ENCODE data around the gene GALNT7. TPM values are rescaled to one million over a fixed set of nuclear protein-coding genes. Genes with fewer than 3 reads are reported as not detected.

Gene GALNT7
- total and polyA plus RNA-seq, 2 of the 13 experiments (the other 11 are each of a cell fraction or from before 2014, with no cell fraction given): 0.08 to 0.13 TPM

DNA sequence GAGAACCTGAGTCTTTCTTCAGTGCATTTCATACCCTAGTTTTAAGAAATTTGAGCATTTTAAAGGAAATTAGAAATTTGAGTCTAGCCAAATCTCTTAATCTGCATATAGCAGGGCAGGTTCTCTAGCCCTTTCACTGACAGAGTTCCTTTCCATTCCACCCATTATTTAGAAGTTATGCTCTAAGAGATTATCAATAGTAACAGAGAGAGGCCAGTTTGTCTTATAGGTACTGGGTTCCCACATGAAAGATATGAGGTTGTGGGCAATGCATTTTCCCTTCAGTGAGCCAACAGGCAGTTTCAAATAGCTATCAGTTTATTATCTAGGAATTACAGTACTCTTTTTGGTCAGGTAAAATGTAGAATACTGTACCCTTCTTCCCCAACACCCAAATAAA is 7.3 kb upstream of the GALNT7 start:
- Histone ChIP-seq H3K4me3 (replicated peaks in 1 of 3; ENCODE audit: insufficient read depth in 1 of 3, low read depth in 2 of 3, low read length in 3 of 3) (no peak overlapping the region), H3K36me3 (replicated peaks in 1 of 2; ENCODE audit: control insufficient read depth in 1 of 2, insufficient read depth in 2 of 2, low read length in 2 of 2) (no peaks in the 10 kb centered on the region), H3K79me2 (ENCODE audit: insufficient read depth, low read length) (no peaks in the 10 kb centered on the region), H4K20me1 (ENCODE audit: insufficient read depth, low read length) (no peaks in the 10 kb centered on the region), H2AFZ (ENCODE audit: low read length) (no peak overlapping the region), H3K4me2 (ENCODE audit: low read depth, low read length) (no peak overlapping the region), H3K27me3 (ENCODE audit: control insufficient read depth in 1 of 2, insufficient read depth in 2 of 2, low read length in 2 of 2) (peaks cover 0 to 4% of the 10 kb centered on the region in 2 experiments; a peak in 1 of 5 replicates), H3K27ac (ENCODE audit: extremely low read length, insufficient read depth, low read length) (no peak overlapping the region), H3K9me3 (ENCODE audit: low read length) (no peaks in the 10 kb centered on the region), H3K4me1 (ENCODE audit: insufficient read depth, low read length) (no peaks in the 10 kb centered on the region), H3K9ac (ENCODE audit: insufficient read depth, low read depth, low read length) (no peak overlapping the region)
- TF ChIP-seq, protein P1, sequence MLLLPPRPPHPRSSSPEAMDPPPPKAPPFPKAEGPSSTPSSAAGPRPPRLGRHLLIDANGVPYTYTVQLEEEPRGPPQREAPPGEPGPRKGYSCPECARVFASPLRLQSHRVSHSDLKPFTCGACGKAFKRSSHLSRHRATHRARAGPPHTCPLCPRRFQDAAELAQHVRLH (CRISPR knock-in tag; IDR thresholded peaks at IDR 0.05; ENCODE audit: borderline replicate concordance, low read depth): no peak
- TF ChIP-seq HOXA3 (CRISPR knock-in tag; IDR thresholded peaks at IDR 0.05): no peak
- TF ChIP-seq MAFG (CRISPR knock-in tag; IDR thresholded peaks at IDR 0.05): no peak
- TF ChIP-seq MIER3 (CRISPR knock-in tag; IDR thresholded peaks at IDR 0.05; ENCODE audit: borderline replicate concordance): no peak
- TF ChIP-seq NONO (IDR thresholded peaks at IDR 0.05): no peak
- TF ChIP-seq NONO (CRISPR knock-in tag; conservative IDR thresholded peaks at IDR 0.05): no peak
- TF ChIP-seq MZF1 (CRISPR knock-in tag; IDR thresholded peaks at IDR 0.05; ENCODE audit: borderline replicate concordance): no peak
- TF ChIP-seq, protein P2, sequence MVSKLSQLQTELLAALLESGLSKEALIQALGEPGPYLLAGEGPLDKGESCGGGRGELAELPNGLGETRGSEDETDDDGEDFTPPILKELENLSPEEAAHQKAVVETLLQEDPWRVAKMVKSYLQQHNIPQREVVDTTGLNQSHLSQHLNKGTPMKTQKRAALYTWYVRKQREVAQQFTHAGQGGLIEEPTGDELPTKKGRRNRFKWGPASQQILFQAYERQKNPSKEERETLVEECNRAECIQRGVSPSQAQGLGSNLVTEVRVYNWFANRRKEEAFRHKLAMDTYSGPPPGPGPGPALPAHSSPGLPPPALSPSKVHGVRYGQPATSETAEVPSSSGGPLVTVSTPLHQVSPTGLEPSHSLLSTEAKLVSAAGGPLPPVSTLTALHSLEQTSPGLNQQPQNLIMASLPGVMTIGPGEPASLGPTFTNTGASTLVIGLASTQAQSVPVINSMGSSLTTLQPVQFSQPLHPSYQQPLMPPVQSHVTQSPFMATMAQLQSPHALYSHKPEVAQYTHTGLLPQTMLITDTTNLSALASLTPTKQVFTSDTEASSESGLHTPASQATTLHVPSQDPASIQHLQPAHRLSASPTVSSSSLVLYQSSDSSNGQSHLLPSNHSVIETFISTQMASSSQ (IDR thresholded peaks at IDR 0.05; ENCODE audit: low read depth): no peak
- TF ChIP-seq, protein P2 (CRISPR knock-in tag; IDR thresholded peaks at IDR 0.05; ENCODE audit: borderline replicate concordance): no peak
- TF ChIP-seq, protein P3, sequence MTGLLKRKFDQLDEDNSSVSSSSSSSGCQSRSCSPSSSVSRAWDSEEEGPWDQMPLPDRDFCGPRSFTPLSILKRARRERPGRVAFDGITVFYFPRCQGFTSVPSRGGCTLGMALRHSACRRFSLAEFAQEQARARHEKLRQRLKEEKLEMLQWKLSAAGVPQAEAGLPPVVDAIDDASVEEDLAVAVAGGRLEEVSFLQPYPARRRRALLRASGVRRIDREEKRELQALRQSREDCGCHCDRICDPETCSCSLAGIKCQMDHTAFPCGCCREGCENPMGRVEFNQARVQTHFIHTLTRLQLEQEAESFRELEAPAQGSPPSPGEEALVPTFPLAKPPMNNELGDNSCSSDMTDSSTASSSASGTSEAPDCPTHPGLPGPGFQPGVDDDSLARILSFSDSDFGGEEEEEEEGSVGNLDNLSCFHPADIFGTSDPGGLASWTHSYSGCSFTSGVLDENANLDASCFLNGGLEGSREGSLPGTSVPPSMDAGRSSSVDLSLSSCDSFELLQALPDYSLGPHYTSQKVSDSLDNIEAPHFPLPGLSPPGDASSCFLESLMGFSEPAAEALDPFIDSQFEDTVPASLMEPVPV (CRISPR knock-in tag; IDR thresholded peaks at IDR 0.05): no peak
- TF ChIP-seq, protein P4, sequence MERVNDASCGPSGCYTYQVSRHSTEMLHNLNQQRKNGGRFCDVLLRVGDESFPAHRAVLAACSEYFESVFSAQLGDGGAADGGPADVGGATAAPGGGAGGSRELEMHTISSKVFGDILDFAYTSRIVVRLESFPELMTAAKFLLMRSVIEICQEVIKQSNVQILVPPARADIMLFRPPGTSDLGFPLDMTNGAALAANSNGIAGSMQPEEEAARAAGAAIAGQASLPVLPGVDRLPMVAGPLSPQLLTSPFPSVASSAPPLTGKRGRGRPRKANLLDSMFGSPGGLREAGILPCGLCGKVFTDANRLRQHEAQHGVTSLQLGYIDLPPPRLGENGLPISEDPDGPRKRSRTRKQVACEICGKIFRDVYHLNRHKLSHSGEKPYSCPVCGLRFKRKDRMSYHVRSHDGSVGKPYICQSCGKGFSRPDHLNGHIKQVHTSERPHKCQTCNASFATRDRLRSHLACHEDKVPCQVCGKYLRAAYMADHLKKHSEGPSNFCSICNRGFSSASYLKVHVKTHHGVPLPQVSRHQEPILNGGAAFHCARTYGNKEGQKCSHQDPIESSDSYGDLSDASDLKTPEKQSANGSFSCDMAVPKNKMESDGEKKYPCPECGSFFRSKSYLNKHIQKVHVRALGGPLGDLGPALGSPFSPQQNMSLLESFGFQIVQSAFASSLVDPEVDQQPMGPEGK (CRISPR knock-in tag; IDR thresholded peaks at IDR 0.05): no peak
- TF ChIP-seq ZNF317 (CRISPR knock-in tag; IDR thresholded peaks at IDR 0.05): no peak
- no peak for TF ChIP-seq HNRNPL (IDR thresholded peaks at IDR 0.05; ENCODE audit: low read depth, low read length)
- ChIA-PET CTCF (ENCODE audit: low intra/inter-chr PET ratio, low total read pairs) (no interaction called here), POLR2A (no interaction called here)
- DNase-seq (ENCODE audit: low spot score) (no peak), FAIRE-seq (no peak), ATAC-seq (no peak)
- intact Hi-C loops (cut with micrococcal nuclease; ENCODE audit: unreplicated experiment): loop anchor here (10.0 kb wide), 1 partner anchor 137 kb away; no protein-coding TSS in a partner anchor
- in situ Hi-C loops (cut with HindIII; ENCODE audit: extremely low pct_ligation_motif_present, low pct_unique_long_range_greater_than_20kb): no loop called here
- no TSS peak for BruUV-seq (replicated peaks)

Data from HepG2 (cell line).